Measurements from ENCODE around the gene LRRC75A.

LRRC75A gene

GRCh38 chr17:16494059-16494458 lies 2.1 kb upstream of the LRRC75A start:
- TF ChIP-seq ZFX (IDR thresholded peaks at IDR 0.05; ENCODE audit: borderline replicate concordance) (no peak), CTCF (IDR thresholded peaks at IDR 0.05) (no peak)
- H3K27ac ChIP-seq, result no peak overlapping the region

- no peak overlapping the region for H3K27ac ChIP-seq
- TF ChIP-seq CTCF (IDR thresholded peaks at IDR 0.05) (no peak), ZFX (IDR thresholded peaks at IDR 0.05; ENCODE audit: borderline replicate concordance) (no peak)
Observed at GRCh38 chr17:16493531-16494046, 1.6 kb upstream of the LRRC75A start.

- TF ChIP-seq ZFX (IDR thresholded peaks at IDR 0.05; ENCODE audit: borderline replicate concordance), result no peak
- TF ChIP-seq CTCF (IDR thresholded peaks at IDR 0.05), result no peak
- H3K27ac ChIP-seq, result no peak overlapping the region
Observed at GRCh38 chr17:16492613-16493530, 879 bp upstream of the LRRC75A start.

GRCh38 chr17:16491131-16491702 lies 776 bp downstream of the LRRC75A start:
- no peak for TF ChIP-seq CTCF (IDR thresholded peaks at IDR 0.05)
- TF ChIP-seq ZFX (IDR thresholded peaks at IDR 0.05; ENCODE audit: borderline replicate concordance), result no peak
- H3K27ac ChIP-seq, result no peak overlapping the region

GRCh38 chr17:16489431-16489830 lies 2.6 kb downstream of the LRRC75A start:
- TF ChIP-seq CTCF (IDR thresholded peaks at IDR 0.05), result no peak
- no peak for TF ChIP-seq ZFX (IDR thresholded peaks at IDR 0.05; ENCODE audit: borderline replicate concordance)
- H3K27ac ChIP-seq, result no peak overlapping the region

GRCh38 chr17:16488968-16489337 lies 3.0 kb downstream of the LRRC75A start:
- no peak for TF ChIP-seq CTCF (IDR thresholded peaks at IDR 0.05)
- no peak for TF ChIP-seq ZFX (IDR thresholded peaks at IDR 0.05; ENCODE audit: borderline replicate concordance)
- no peak overlapping the region for H3K27ac ChIP-seq
